Caco-2 (cell line): ENCODE data around the gene URI1. TPM values are rescaled to one million over a fixed set of nuclear protein-coding genes. Genes with fewer than 3 reads are reported as not detected.

Source experiments
- BruUV-seq: library from RNA; stranded (reverse); fragments of 400-500 nt; replicated peaks from 2 replicates; lab custom pipeline; 2021; lab: Mats Ljungman, UMichigan
- CTCF ChIA-PET: fragments of 300-600 bp; sonication (Branson Sonifier 250); formaldehyde crosslinking; loops from one replicate; lab custom pipeline; 2022; ENCODE audit warnings: antibody characterized with exemption; lab: Charles Lee
- POLR2A ChIA-PET: fragments of 300-600 bp; sonication (Branson Sonifier 250); formaldehyde crosslinking; loops from one replicate; lab custom pipeline; 2022; ENCODE audit warnings: antibody characterized with exemption; lab: Charles Lee
- DNase-seq, 2 experiments: peaks; one replicate each; pipeline versions ENCODE4 v3.0.0 to v3.0.0-alpha.2; 2020 to 2022
- H3K27me3 ChIP-seq: replicated peaks from 2 replicates; pipeline ENCODE4 v1.6.0; 2011; ENCODE audit warnings: low read length; ENCODE audit not compliant: control insufficient read depth, insufficient read depth
- H3K36me3 ChIP-seq: 2 replicates; pipeline ENCODE4 v1.5.1; 2011; ENCODE audit warnings: low read length; ENCODE audit not compliant: control insufficient read depth, insufficient read depth
- H3K4me1 ChIP-seq: fragments of 250-450 bp; sonication (Bioruptor Pico); 2 replicates; pipeline ENCODE4 v1.5.1; 2020; ENCODE audit warnings: mild to moderate bottlenecking
- H3K4me3 ChIP-seq: 2 replicates; pipeline ENCODE4 v1.5.1; 2011; ENCODE audit warnings: low read depth, mild to moderate bottlenecking, control low read depth, low read length
- H3K9me3 ChIP-seq: fragments of 250-450 bp; sonication (Bioruptor Pico); 2 replicates; pipeline ENCODE4 v1.5.1; 2020; ENCODE audit warnings: mild to moderate bottlenecking, moderate library complexity
- H3K27ac Mint-ChIP-seq: one replicate; pipeline ENCODE4 v1.8.0; 2022; ENCODE audit warnings: mixed read lengths; ENCODE audit not compliant: unreplicated experiment
- H3K27me3 Mint-ChIP-seq: one replicate; pipeline ENCODE4 v1.8.0; 2022; ENCODE audit warnings: mixed read lengths; ENCODE audit not compliant: insufficient read depth, unreplicated experiment
- H3K36me3 Mint-ChIP-seq: one replicate; pipeline ENCODE4 v1.8.0; 2022; ENCODE audit warnings: mild to moderate bottlenecking, mixed read lengths; ENCODE audit not compliant: insufficient read depth, unreplicated experiment
- H3K4me1 Mint-ChIP-seq: one replicate; pipeline ENCODE4 v1.8.0; 2022; ENCODE audit warnings: low read depth, mixed read lengths; ENCODE audit not compliant: unreplicated experiment
- H3K4me3 Mint-ChIP-seq: one replicate; pipeline ENCODE4 v1.8.0; 2022; ENCODE audit warnings: mild to moderate bottlenecking, moderate library complexity, mixed read lengths; ENCODE audit not compliant: unreplicated experiment
- H3K9me3 Mint-ChIP-seq: one replicate; pipeline ENCODE4 v1.8.0; 2022; ENCODE audit warnings: mixed read lengths; ENCODE audit not compliant: unreplicated experiment
- intact Hi-C: fragments of 100-400 bp; cut with micrococcal nuclease; formaldehyde crosslinking; loops from one replicate; pipeline ENCODE4 v1.10.0; 2022; ENCODE audit not compliant: unreplicated experiment
- total RNA-seq: library from RNA; stranded (reverse); gene quantifications from 2 replicates; pipeline ENCODE4 v1.2.3, GENCODE V29; 2022
- TF ChIP-seq, protein P1 (sequence below), 2 experiments: fragments of 200-600 bp in 1 of 2; IDR thresholded peaks; 1 replicate in 1 of 2; 2 replicates in 1 of 2; pipeline versions ENCODE4 v1.5.1 to v1.8.0; 2011 to 2022; ENCODE audit warnings: antibody characterized with exemption in 1 of 2, control low read depth in 1 of 2, inconsistent platforms in 1 of 2, low read depth in 1 of 2, low read length in 1 of 2, mild to moderate bottlenecking in 1 of 2, moderate library complexity in 1 of 2; ENCODE audit not compliant: insufficient read depth in 1 of 2, severe bottlenecking in 1 of 2, unreplicated experiment in 1 of 2

Gene URI1
- total RNA-seq, 1 experiment from 2014 or later: 59.5 TPM

DNA sequence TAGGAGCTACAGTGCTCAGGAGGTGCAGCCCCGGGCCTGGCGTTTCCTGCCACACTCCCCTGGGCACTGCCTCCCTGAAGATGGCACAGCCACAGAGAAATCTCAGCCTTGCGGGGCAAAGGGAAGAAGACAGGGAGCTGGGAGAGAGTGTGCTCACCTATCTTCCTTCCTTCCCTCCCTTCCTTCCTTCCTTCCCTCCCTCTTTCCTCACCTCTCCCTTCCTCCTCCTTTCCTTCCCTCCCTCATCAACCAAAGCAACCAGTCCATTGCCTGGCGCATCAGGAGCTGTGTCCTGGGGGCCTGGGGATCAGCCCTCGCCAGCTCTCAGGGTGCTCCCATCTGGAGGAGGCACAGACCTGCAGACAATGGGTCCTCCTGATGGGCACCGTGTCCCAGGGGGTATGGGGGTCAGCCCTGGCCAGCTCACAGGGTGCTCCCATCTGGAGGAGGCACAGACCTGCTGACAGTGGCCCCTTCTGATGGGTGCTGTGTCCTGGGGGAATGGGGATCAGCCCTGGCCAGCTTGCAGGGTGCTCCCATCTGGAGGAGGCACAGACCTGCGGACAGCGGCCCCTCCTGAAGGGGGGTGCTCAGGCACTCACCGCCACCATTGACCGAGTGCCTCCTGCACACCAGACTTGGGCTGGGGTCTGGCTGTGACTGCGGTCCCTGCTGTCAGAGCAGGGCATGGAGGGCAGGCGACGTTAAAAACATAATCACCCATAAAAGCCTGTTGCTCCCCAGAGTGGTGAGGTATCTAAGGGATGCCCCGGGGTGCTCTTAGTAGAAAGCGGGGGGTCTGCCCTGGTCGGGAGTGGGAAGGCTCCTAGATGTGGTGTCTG, 120.2 kb downstream of the URI1 start:
- CTCF ChIA-PET: no interaction called here
- no peak overlapping the region for H3K4me3 Mint-ChIP-seq
- TF ChIP-seq, protein P1, sequence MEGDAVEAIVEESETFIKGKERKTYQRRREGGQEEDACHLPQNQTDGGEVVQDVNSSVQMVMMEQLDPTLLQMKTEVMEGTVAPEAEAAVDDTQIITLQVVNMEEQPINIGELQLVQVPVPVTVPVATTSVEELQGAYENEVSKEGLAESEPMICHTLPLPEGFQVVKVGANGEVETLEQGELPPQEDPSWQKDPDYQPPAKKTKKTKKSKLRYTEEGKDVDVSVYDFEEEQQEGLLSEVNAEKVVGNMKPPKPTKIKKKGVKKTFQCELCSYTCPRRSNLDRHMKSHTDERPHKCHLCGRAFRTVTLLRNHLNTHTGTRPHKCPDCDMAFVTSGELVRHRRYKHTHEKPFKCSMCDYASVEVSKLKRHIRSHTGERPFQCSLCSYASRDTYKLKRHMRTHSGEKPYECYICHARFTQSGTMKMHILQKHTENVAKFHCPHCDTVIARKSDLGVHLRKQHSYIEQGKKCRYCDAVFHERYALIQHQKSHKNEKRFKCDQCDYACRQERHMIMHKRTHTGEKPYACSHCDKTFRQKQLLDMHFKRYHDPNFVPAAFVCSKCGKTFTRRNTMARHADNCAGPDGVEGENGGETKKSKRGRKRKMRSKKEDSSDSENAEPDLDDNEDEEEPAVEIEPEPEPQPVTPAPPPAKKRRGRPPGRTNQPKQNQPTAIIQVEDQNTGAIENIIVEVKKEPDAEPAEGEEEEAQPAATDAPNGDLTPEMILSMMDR (IDR thresholded peaks at IDR 0.05; ENCODE audit: insufficient read depth in 1 of 2, low read depth in 1 of 2, low read length in 1 of 2, severe bottlenecking in 1 of 2, unreplicated experiment in 1 of 2): no peak
- BruUV-seq: no TSS peak
- Histone ChIP-seq H3K9me3 (no peaks in the 10 kb centered on the region), H3K4me3 (no peak overlapping the region), H3K36me3 (no peaks in the 10 kb centered on the region), H3K27me3 (0 out of 2 replicates have a peak, but pooled peaks cover 1% of the 10 kb centered on the region), H3K4me1 (no peaks in the 10 kb centered on the region)
- no peak for DNase-seq
- no peaks in the 10 kb centered on the region for H3K4me1 Mint-ChIP-seq
- H3K27me3 Mint-ChIP-seq: peaks cover 10% of the 10 kb centered on the region
- no peak overlapping the region for H3K27ac Mint-ChIP-seq
- H3K36me3 Mint-ChIP-seq: no peaks in the 10 kb centered on the region
- intact Hi-C loops: no loop called here
- POLR2A ChIA-PET: no interaction called here
- no peaks in the 10 kb centered on the region for H3K9me3 Mint-ChIP-seq

DNA sequence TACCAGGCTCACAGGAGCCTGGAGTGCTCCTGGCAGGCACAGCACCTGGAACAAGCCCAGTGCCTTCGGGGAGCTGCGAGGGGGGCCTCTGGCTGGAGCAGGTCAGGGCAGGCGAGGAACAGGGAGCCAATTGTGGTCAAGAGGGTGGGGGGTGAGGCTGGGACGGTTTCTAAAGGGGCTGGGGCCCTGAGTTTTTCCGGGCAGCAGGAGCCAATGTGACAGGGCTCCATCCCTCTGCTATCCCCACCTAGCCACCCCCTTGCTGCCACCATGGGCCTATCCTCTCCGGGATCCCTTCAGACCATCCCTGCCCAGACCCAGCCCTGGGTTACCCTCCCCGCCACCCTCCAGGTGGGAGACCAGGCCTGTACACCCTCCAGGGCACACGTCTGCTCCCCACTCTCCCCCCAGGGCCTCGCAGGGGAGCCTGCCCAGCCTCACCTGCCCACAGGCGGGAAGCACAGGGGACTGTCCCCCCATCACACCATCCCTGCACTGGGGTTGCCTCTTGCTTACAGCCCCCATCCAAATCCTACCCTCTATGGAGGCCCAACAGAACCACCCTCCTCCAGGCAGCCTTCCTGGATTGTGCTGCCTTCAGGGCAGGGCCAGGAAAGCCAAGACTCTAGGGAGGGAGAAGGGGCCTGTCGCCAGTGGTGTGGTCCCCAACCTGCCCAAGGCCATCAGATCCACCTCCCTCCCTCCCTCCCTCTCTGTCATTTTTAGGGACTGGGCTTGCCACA, 121.0 kb downstream of the URI1 start:
- BruUV-seq: no TSS peak
- intact Hi-C loops: no loop called here
- no peaks in the 10 kb centered on the region for H3K9me3 ChIP-seq
- Mint-ChIP-seq H3K27ac (no peak overlapping the region), H3K4me1 (no peaks in the 10 kb centered on the region), H3K36me3 (no peaks in the 10 kb centered on the region), H3K9me3 (peaks cover 3% of the 10 kb centered on the region), H3K4me3 (no peak overlapping the region), H3K27me3 (peaks cover 10% of the 10 kb centered on the region)
- H3K4me1 ChIP-seq: no peaks in the 10 kb centered on the region
- TF ChIP-seq, protein P1 (IDR thresholded peaks at IDR 0.05; ENCODE audit: insufficient read depth in 1 of 2, low read depth in 1 of 2, low read length in 1 of 2, severe bottlenecking in 1 of 2, unreplicated experiment in 1 of 2): no peak
- no peak overlapping the region for H3K4me3 ChIP-seq
- H3K36me3 ChIP-seq: no peaks in the 10 kb centered on the region
- POLR2A ChIA-PET: no interaction called here
- CTCF ChIA-PET: no interaction called here
- DNase-seq: no peak
- 0 out of 2 replicates have a peak, but pooled peaks cover 1% of the 10 kb centered on the region for H3K27me3 ChIP-seq

DNA sequence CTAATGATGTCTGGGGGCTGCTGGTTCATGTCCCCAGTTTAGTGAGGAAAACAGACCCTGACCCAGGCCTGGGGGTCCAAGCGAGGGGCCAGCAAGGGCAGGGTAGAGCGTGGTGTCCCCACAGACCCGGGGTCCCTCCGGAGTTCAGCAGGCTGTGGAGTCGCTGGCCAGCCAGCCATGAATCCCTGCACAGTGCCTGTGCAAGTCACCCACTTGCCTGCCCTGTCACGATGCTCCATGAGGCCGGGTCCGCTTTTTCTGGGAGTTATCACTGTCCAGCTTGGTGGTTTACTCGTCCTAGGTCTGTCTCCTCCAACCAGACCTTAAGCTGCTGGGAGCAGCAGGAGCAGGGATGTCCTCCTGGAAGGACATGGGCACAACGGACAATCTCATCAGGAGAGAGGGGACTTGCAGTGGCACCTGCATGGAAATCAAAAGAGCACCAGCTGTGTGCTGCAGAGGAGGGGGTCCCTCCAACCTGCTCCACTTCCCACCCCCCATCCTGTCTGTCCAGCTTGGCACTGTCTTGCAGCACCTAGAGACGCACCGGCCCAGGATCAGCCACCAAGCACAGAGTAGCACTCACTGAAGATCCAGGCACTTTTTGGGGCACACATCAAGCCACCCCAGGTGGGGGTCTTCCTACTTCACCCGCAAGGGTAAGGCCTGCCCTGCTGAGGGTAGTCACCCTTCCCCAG, 121.8 kb downstream of the URI1 start:
- Mint-ChIP-seq H3K27me3 (peaks cover 10% of the 10 kb centered on the region), H3K9me3 (peaks cover 10% of the 10 kb centered on the region), H3K36me3 (no peaks in the 10 kb centered on the region), H3K27ac (no peak overlapping the region), H3K4me3 (no peak overlapping the region), H3K4me1 (no peaks in the 10 kb centered on the region)
- intact Hi-C loops: no loop called here
- POLR2A ChIA-PET: no interaction called here
- TF ChIP-seq, protein P1 (IDR thresholded peaks at IDR 0.05; ENCODE audit: insufficient read depth in 1 of 2, low read depth in 1 of 2, low read length in 1 of 2, severe bottlenecking in 1 of 2, unreplicated experiment in 1 of 2): no peak
- H3K27me3 ChIP-seq: 0 out of 2 replicates have a peak, but pooled peaks cover 1% of the 10 kb centered on the region
- H3K36me3 ChIP-seq: no peaks in the 10 kb centered on the region
- no peak overlapping the region for H3K4me3 ChIP-seq
- H3K4me1 ChIP-seq: no peaks in the 10 kb centered on the region
- no TSS peak for BruUV-seq
- H3K9me3 ChIP-seq: no peaks in the 10 kb centered on the region
- CTCF ChIA-PET: no interaction called here
- no peak for DNase-seq
